GM10266 (cell line): ENCODE data around the gene ADAM12.

Experiments used
- DNase-seq: peaks from one replicate; pipeline ENCODE4 v3.0.0; 2012; ENCODE audit errors: extremely low spot score
- CTCF ChIP-seq: IDR thresholded peaks from 2 replicates; pipeline ENCODE4 v1.5.1; 2012; ENCODE audit warnings: mild to moderate bottlenecking, low read depth; ENCODE audit not compliant: control insufficient read depth, insufficient read depth; ENCODE audit errors: missing control alignments

Gene ADAM12

GRCh38 chr10:126196281-126196680 lies 192.0 kb downstream of the ADAM12 start:
- no peak for DNase-seq
- TF ChIP-seq CTCF = no peak

DNA sequence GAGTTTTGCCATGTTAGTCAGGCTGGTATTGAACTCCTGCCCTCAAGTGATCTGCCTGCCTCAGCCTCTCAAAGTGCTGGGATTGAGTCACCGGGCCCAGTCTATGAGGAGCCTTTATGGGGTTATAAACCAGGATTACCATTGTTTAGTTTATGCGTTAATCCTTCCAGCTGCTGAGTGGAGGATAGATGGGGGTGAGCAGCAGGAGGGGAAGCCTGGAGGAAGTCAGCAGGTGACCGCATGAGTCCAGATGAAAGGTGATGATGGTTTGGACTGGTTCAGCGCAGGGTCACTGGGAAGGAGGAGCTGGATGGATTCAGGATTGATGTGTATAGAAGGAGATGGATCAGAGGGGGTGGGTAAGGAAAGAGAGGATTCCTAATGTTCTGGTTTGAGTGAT lies 197.1 kb downstream of the ADAM12 start:
- no peak for DNase-seq
- no peak for TF ChIP-seq CTCF

DNA sequence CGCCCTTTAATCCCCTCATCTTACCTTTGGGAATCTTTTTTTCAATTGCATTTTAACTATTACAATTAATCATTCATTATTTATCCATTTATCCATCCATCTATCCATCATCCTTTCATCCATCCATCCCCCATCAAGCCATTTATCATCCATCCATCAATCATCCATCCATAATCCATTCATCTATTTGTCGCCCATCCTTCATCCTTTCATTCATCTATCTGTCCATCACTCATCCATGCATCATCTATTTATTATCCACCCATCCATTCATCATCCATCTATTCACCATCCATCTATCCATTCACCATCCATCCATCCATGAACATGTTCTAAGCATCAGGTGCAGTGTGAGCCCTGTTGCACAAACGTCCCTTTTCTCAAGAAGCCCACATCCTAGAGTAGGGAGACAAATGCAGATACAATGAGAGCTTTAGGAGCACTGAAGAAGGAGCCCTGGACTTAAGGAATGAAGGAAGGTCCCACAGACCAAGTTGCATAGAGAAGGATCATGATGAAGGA lies 199.5 kb downstream of the ADAM12 start:
- TF ChIP-seq CTCF = no peak
- DNase-seq = no peak

DNA sequence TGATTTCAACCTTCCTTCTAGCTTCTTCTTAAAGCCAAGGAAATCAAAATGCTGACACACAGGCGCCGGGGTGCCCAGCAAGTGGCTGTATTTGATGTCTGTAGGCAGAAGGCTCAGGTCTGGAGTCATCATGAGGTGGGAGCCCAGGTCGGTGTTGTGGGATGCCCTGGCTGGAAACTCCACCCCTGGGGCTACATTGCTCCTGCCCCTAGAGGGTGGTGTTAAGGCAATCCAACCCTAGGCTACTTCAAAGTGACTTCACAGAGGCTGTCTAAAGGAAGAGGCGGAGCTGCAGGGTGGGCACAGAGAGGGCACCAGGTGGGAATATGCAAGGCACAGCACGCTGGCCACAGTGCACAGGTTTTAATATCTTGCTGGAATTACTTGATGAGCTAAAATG lies 200.9 kb downstream of the ADAM12 start:
- DNase-seq = no peak
- TF ChIP-seq CTCF = no peak

DNA sequence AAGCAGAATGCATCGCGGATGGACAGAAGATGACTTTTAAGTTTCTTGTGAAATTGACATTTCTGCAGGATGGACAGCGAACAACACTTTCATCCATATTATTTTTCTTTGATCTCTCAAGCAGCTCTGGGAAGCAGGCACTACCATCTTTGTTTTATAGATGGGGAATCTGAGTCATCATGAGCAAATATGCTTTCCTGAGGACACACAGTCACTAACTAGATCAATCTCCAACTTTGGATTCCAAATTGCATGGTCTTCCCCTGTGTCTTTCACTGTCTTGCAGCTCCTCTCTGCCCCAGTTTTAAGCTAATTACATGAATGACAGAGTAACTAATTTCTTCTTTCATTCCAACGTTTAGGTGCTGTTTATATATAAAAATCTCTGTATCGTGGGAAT lies 201.5 kb downstream of the ADAM12 start:
- TF ChIP-seq CTCF = no peak
- no peak for DNase-seq

GRCh38 chr10:126185676-126186447 lies 202.4 kb downstream of the ADAM12 start:
- no peak for DNase-seq
- no peak for TF ChIP-seq CTCF

- no peak for TF ChIP-seq CTCF
These were observed 206.7 kb downstream of the ADAM12 start for GRCh38 chr10:126181626-126182025.

More at GRCh38 chr10:126181626-126182025, 206.7 kb downstream of the ADAM12 start:
- no peak for DNase-seq
